HFFc6 (cell line): ENCODE data around the gene GLI3. TPM values are rescaled to one million over a fixed set of nuclear protein-coding genes. Genes with fewer than 3 reads are reported as not detected.

ENCODE experiments used
- DNase-seq: peaks from one replicate; pipeline ENCODE4 v3.0.0-alpha.2; 2018
- H3K27ac Mint-ChIP-seq: 2 replicates; pipeline ENCODE4 v1.8.0; 2020; ENCODE audit warnings: mild to moderate bottlenecking, mixed read lengths
- H3K27me3 Mint-ChIP-seq: 2 replicates; pipeline ENCODE4 v1.8.0; 2021; ENCODE audit warnings: mild to moderate bottlenecking, moderate library complexity, mixed read lengths; ENCODE audit not compliant: insufficient read depth
- H3K36me3 Mint-ChIP-seq: 2 replicates; pipeline ENCODE4 v1.8.0; 2021; ENCODE audit warnings: low read depth, mixed read lengths
- H3K4me1 Mint-ChIP-seq: 2 replicates; pipeline ENCODE4 v1.8.0; 2020; ENCODE audit warnings: low read depth, mixed read lengths
- H3K4me3 Mint-ChIP-seq: 2 replicates; pipeline ENCODE4 v1.8.0; 2020; ENCODE audit warnings: mild to moderate bottlenecking, moderate library complexity, mixed read lengths
- H3K9me3 Mint-ChIP-seq: 2 replicates; pipeline ENCODE4 v1.8.0; 2020; ENCODE audit warnings: mild to moderate bottlenecking, mixed read lengths
- total RNA-seq, 6 experiments: library from RNA; stranded (reverse); fragmentation: NEBNext Ultra II Directional; extraction: Animal tissue kit (Norgen Biotek cat#: 25700); gene quantifications; 2 replicates in 1 of 6; 3 replicates in 5 of 6; pipeline ENCODE4 v1.2.3, GENCODE V29; 2021
- TF ChIP-seq, protein P1 (sequence below): fragments of 200-600 bp; sonication (generic); IDR thresholded peaks from 2 replicates; pipeline ENCODE4 v1.5.0; 2021; ENCODE audit warnings: antibody characterized with exemption, mild to moderate bottlenecking

Gene GLI3
- total RNA-seq, 6 experiments from 2014 or later, result 12.5 to 23.0 (median 21.7) TPM

DNA sequence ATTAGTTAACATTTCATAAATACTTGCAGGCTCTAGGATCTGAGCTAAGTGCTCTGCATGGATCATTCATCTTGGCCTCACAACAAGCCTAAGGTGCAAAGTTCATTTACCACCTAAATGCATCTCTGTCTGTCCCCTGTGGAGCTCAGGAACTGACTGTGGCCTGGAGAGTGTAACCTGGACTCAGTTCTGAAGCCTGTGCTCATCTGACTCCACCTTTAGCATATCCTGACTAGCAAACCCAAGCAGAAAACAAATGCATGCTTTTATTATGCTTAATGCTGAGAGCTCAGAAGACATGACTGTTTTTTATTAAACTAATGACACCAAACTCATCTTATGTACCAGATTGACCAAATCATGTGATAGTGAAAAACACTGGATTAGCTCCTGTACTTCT lies 288.5 kb downstream of the GLI3 start:
- no peak for DNase-seq
- Mint-ChIP-seq H3K9me3 (no peaks in the 10 kb centered on the region), H3K36me3 (no peaks in the 10 kb centered on the region), H3K4me3 (no peak overlapping the region), H3K27me3 (peaks cover 12% of the 10 kb centered on the region), H3K4me1 (peaks cover 6% of the 10 kb centered on the region), H3K27ac (no peak overlapping the region)
- TF ChIP-seq, protein P1, sequence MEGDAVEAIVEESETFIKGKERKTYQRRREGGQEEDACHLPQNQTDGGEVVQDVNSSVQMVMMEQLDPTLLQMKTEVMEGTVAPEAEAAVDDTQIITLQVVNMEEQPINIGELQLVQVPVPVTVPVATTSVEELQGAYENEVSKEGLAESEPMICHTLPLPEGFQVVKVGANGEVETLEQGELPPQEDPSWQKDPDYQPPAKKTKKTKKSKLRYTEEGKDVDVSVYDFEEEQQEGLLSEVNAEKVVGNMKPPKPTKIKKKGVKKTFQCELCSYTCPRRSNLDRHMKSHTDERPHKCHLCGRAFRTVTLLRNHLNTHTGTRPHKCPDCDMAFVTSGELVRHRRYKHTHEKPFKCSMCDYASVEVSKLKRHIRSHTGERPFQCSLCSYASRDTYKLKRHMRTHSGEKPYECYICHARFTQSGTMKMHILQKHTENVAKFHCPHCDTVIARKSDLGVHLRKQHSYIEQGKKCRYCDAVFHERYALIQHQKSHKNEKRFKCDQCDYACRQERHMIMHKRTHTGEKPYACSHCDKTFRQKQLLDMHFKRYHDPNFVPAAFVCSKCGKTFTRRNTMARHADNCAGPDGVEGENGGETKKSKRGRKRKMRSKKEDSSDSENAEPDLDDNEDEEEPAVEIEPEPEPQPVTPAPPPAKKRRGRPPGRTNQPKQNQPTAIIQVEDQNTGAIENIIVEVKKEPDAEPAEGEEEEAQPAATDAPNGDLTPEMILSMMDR, result no peak

DNA sequence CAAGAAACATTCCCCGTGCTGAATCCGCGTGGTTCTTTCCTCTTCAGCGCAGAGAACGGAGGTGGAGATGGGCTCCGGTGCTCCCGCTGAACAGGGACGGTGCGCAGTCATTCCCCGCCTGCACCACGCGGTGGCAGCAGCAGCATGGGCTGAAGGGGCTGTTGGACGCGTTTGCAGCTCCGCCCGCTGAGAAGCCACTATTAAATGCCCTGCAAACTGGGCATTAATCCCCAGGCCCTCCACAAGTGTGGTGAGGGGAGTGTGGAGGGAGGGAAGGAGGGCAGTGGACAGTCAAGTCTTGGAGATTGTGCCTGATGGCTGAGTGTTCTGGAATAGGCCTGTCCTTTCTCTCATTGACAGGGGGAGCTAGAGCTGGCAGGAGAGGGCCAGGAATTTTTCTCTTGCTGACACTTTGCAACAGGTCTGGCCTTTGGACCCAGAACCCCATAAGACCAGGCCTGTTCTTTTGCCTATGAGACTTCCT lies 293.9 kb downstream of the GLI3 start:
- H3K36me3 Mint-ChIP-seq, result no peaks in the 10 kb centered on the region
- DNase-seq, result peak; percentile 67
- no peaks in the 10 kb centered on the region for H3K9me3 Mint-ChIP-seq
- TF ChIP-seq, protein P1, result peak; percentile 96
- H3K27ac Mint-ChIP-seq, result peak overlapping the region; percentile 11; the same call in 1 of the 2 replicates
- peaks cover 13% of the 10 kb centered on the region for H3K27me3 Mint-ChIP-seq
- peaks cover 39% of the 10 kb centered on the region for H3K4me1 Mint-ChIP-seq
- peak overlapping the region; percentile 83 for H3K4me3 Mint-ChIP-seq

GRCh38 chr7:41942468-41943093 lies 294.4 kb downstream of the GLI3 start:
- H3K36me3 Mint-ChIP-seq, result no peaks in the 10 kb centered on the region
- H3K9me3 Mint-ChIP-seq, result no peaks in the 10 kb centered on the region
- DNase-seq, result no peak
- H3K27ac Mint-ChIP-seq, result peak overlapping the region; percentile 11; the same call in 1 of the 2 replicates
- H3K4me1 Mint-ChIP-seq, result peaks cover 39% of the 10 kb centered on the region
- peak overlapping the region; percentile 83 for H3K4me3 Mint-ChIP-seq
- peaks cover 12% of the 10 kb centered on the region for H3K27me3 Mint-ChIP-seq
- TF ChIP-seq, protein P1, result no peak

GRCh38 chr7:41940760-41941343 lies 296.2 kb downstream of the GLI3 start:
- no peak overlapping the region for H3K27ac Mint-ChIP-seq
- H3K9me3 Mint-ChIP-seq, result no peaks in the 10 kb centered on the region
- H3K4me1 Mint-ChIP-seq, result peaks cover 39% of the 10 kb centered on the region
- peak; percentile 62 for DNase-seq
- TF ChIP-seq, protein P1, result peak; percentile 98
- no peaks in the 10 kb centered on the region for H3K36me3 Mint-ChIP-seq
- peaks cover 9% of the 10 kb centered on the region for H3K27me3 Mint-ChIP-seq
- H3K4me3 Mint-ChIP-seq, result no peak overlapping the region

DNA sequence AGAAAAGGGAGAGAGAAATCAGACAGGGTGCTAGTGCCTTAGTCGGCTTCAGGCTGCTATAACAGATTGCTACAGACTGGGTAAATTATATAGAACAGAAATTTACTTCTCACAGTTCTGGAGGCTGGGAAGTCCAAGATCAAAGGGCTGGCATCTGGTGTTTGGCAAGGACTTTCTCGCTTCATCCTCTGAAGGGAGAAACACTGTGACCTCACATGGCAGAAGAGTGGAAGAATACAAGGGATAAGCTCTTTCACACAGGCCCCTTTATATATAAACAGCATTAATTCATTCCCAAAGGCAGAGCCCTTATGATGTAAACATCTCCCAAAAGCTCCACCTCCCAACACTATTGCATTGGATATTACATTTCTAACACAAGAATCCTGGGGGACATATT lies 298.6 kb downstream of the GLI3 start:
- DNase-seq, result no peak
- TF ChIP-seq, protein P1, result no peak
- no peaks in the 10 kb centered on the region for H3K36me3 Mint-ChIP-seq
- peaks cover 32% of the 10 kb centered on the region for H3K4me1 Mint-ChIP-seq
- no peak overlapping the region for H3K27ac Mint-ChIP-seq
- H3K9me3 Mint-ChIP-seq, result no peaks in the 10 kb centered on the region
- no peak overlapping the region for H3K4me3 Mint-ChIP-seq
- H3K27me3 Mint-ChIP-seq, result no peaks in the 10 kb centered on the region; the same call in 1 of the 2 replicates
